IMR-90 (cell line): ENCODE results near the gene PRKAG3. TPM values are rescaled to one million over a fixed set of nuclear protein-coding genes. Genes with fewer than 3 reads are reported as not detected.

Experiments
- ATAC-seq: fragments of 200-7000 bp; cut with Tn5 transposase; 2 replicates; pipeline ENCODE4 v1.9.1; 2020; ENCODE audit warnings: low read depth, mild to moderate bottlenecking, moderate library complexity
- BruUV-seq: library from RNA; stranded (reverse); fragments of 400-500 nt; replicated peaks from 2 replicates; lab custom pipeline; 2021; lab: Mats Ljungman, UMichigan
- CTCF ChIA-PET: fragments of 300-600 bp; formaldehyde crosslinking; extraction: SDS; loops from one replicate; lab custom pipeline; 2021; ENCODE audit warnings: antibody characterized with exemption; lab: Yijun Ruan, JAX
- POLR2A ChIA-PET: fragments of 300-600 bp; sonication (Branson Sonifier 250); formaldehyde crosslinking; loops from one replicate; lab custom pipeline; 2022; ENCODE audit warnings: antibody characterized with exemption; ENCODE audit not compliant: unreplicated experiment; lab: Charles Lee
- DNase-seq: peaks from one replicate; pipeline ENCODE4 v3.0.0; 2013
- H2AFZ ChIP-seq: replicated peaks from 2 replicates; pipeline ENCODE3; 2013; ENCODE audit warnings: low read length, mild to moderate bottlenecking; ENCODE audit not compliant: poor library complexity
- H2AK5ac ChIP-seq: 2 replicates; pipeline ENCODE4 v1.6.1; 2013; ENCODE audit warnings: low read depth, low read length, inconsistent platforms
- H2AK9ac ChIP-seq: replicated peaks from 2 replicates; pipeline ENCODE3; 2013; ENCODE audit warnings: mild to moderate bottlenecking, low read depth, low read length, moderate library complexity; ENCODE audit not compliant: poor library complexity
- H2BK120ac ChIP-seq: 2 replicates; pipeline ENCODE4 v1.6.1; 2013; ENCODE audit warnings: low read depth, low read length, inconsistent platforms
- H2BK15ac ChIP-seq: 3 replicates; pipeline ENCODE4 v1.6.1; 2013; ENCODE audit warnings: low read depth, low read length, inconsistent platforms
- H2BK20ac ChIP-seq: 2 replicates; pipeline ENCODE4 v1.6.1; 2013; ENCODE audit warnings: low read depth, mild to moderate bottlenecking, inconsistent platforms, low read length, moderate library complexity
- H2BK5ac ChIP-seq: 2 replicates; pipeline ENCODE4 v1.6.1; 2013; ENCODE audit warnings: mild to moderate bottlenecking, low read depth, low read length, inconsistent platforms; ENCODE audit not compliant: poor library complexity, severe bottlenecking
- H3K14ac ChIP-seq: replicated peaks from 2 replicates; pipeline ENCODE4 v1.6.1; 2013; ENCODE audit warnings: low read depth, low read length, inconsistent platforms
- H3K18ac ChIP-seq: 2 replicates; pipeline ENCODE4 v1.6.1; 2013; ENCODE audit warnings: low read depth, low read length, control low read depth
- H3K23ac ChIP-seq: 2 replicates; pipeline ENCODE4 v1.6.1; 2013; ENCODE audit warnings: low read depth, low read length, inconsistent platforms
- H3K27ac ChIP-seq: 2 replicates; pipeline ENCODE4 v1.5.1; 2013; ENCODE audit warnings: mild to moderate bottlenecking, control low read depth, low read length; ENCODE audit not compliant: insufficient read depth
- H3K27me3 ChIP-seq: 2 replicates; pipeline ENCODE4 v1.6.1; 2013; ENCODE audit warnings: low read length; ENCODE audit not compliant: control insufficient read depth, insufficient read depth
- H3K36me3 ChIP-seq: 2 replicates; pipeline ENCODE4 v1.6.1; 2013; ENCODE audit warnings: low read length, mixed read lengths; ENCODE audit not compliant: control insufficient read depth, insufficient read depth
- H3K4ac ChIP-seq: 2 replicates; pipeline ENCODE4 v1.6.1; 2013; ENCODE audit warnings: low read depth, low read length, inconsistent platforms
- H3K4me1 ChIP-seq: 2 replicates; pipeline ENCODE4 v1.6.1; 2013; ENCODE audit warnings: low read length, mixed read lengths; ENCODE audit not compliant: control insufficient read depth, insufficient read depth
- H3K4me2 ChIP-seq: 2 replicates; pipeline ENCODE4 v1.6.1; 2013; ENCODE audit warnings: low read depth, mild to moderate bottlenecking, control low read depth, low read length, moderate library complexity
- H3K4me3 ChIP-seq: 2 replicates; pipeline ENCODE4 v1.5.1; 2013; ENCODE audit warnings: low read depth, mild to moderate bottlenecking, control low read depth, low read length, moderate library complexity; ENCODE audit not compliant: insufficient read depth
- H3K56ac ChIP-seq: 2 replicates; pipeline ENCODE4 v1.6.1; 2013; ENCODE audit warnings: low read length, inconsistent platforms; ENCODE audit not compliant: insufficient read depth; ENCODE audit errors: extremely low read depth
- H3K79me1 ChIP-seq, 2 experiments: 2 replicates each; pipeline ENCODE4 v1.6.1; 2013; ENCODE audit warnings: low read length in 2 of 2, inconsistent platforms in 1 of 2, low read depth in 1 of 2
- H3K9ac ChIP-seq: 2 replicates; pipeline ENCODE4 v1.6.1; 2013; ENCODE audit warnings: low read depth, low read length, control low read depth
- H3K9me1 ChIP-seq: 2 replicates; pipeline ENCODE4 v1.6.1; 2013; ENCODE audit warnings: low read length, inconsistent platforms; ENCODE audit not compliant: insufficient read depth
- H3K9me3 ChIP-seq: 2 replicates; pipeline ENCODE4 v1.6.1; 2013; ENCODE audit warnings: low read length; ENCODE audit not compliant: control insufficient read depth, insufficient read depth
- H4K20me1 ChIP-seq: 2 replicates; pipeline ENCODE4 v1.6.1; 2013; ENCODE audit warnings: low read length, inconsistent platforms; ENCODE audit not compliant: insufficient read depth
- H4K5ac ChIP-seq: 2 replicates; pipeline ENCODE4 v1.6.1; 2013; ENCODE audit warnings: mild to moderate bottlenecking, low read depth, low read length, control low read depth
- H4K8ac ChIP-seq, 2 experiments: 2 replicates each; pipeline ENCODE4 v1.6.1; 2013; ENCODE audit warnings: low read depth in 2 of 2, low read length in 2 of 2, control low read depth in 1 of 2, inconsistent platforms in 1 of 2
- H4K91ac ChIP-seq: 2 replicates; pipeline ENCODE4 v1.6.1; 2013; ENCODE audit warnings: low read depth, low read length, inconsistent platforms; ENCODE audit not compliant: insufficient read depth
- BHLHE40 ChIP-seq: fragments of 150-350 bp; IDR thresholded peaks from 2 replicates; pipeline ENCODE4 v1.6.1; 2016; ENCODE audit warnings: mild to moderate bottlenecking, low read depth, low read length
- CEBPB ChIP-seq: IDR thresholded peaks from 2 replicates; pipeline ENCODE4 v1.6.1; 2012; ENCODE audit warnings: low read depth, low read length, improper control_type of control experiment
- CHD1 ChIP-seq: IDR thresholded peaks from 2 replicates; pipeline ENCODE4 v1.6.1; 2012; ENCODE audit warnings: low read depth, low read length, improper control_type of control experiment
- CTCF ChIP-seq: conservative IDR thresholded peaks from 2 replicates; pipeline ENCODE4 v1.5.1; 2012; ENCODE audit warnings: mild to moderate bottlenecking, low read depth, low read length, improper control_type of control experiment
- MAFK ChIP-seq: IDR thresholded peaks from 2 replicates; pipeline ENCODE4 v1.6.1; 2012; ENCODE audit warnings: low read depth, low read length, improper control_type of control experiment
- MXI1 ChIP-seq: IDR thresholded peaks from 2 replicates; pipeline ENCODE4 v1.6.1; 2012; ENCODE audit warnings: low read depth, mild to moderate bottlenecking, low read length, moderate library complexity, borderline replicate concordance
- NFE2L2 ChIP-seq: fragments of 150-350 bp; IDR thresholded peaks from 2 replicates; pipeline ENCODE4 v1.6.1; 2016; ENCODE audit warnings: low read depth, mild to moderate bottlenecking, low read length
- RCOR1 ChIP-seq: IDR thresholded peaks from 2 replicates; pipeline ENCODE4 v1.6.1; 2012; ENCODE audit warnings: mild to moderate bottlenecking, low read length, improper control_type of control experiment; ENCODE audit not compliant: insufficient replicate concordance
- RFX5 ChIP-seq: IDR thresholded peaks from 2 replicates; pipeline ENCODE4 v1.8.0; 2012; ENCODE audit warnings: low read depth, mild to moderate bottlenecking, low read length, moderate library complexity
- USF2 ChIP-seq: fragments of 150-350 bp; IDR thresholded peaks from 2 replicates; pipeline ENCODE4 v1.6.1; 2017; ENCODE audit warnings: mild to moderate bottlenecking, antibody characterized with exemption, low read length, low read depth
- WGBS, 2 experiments: methylation state at CpG; one replicate each; pipeline versions ENCODE4 v1.1.5 to v1.1.7; 2013; ENCODE audit warnings: missing lambda C conversion rate in 2 of 2; ENCODE audit not compliant: insufficient read length in 1 of 2; ENCODE audit errors: extremely low coverage in 2 of 2; 5-methylcytosine and 5-hydroxymethylcytosine counted together
- dilution Hi-C: fragments of 300-500 bp; cut with HindIII; formaldehyde crosslinking; loops from one replicate; pipeline ENCODE4 v1.14.3; 2018; ENCODE audit warnings: low sequenced_read_pairs; ENCODE audit not compliant: unreplicated experiment
- in situ Hi-C: fragments of 300-500 bp; cut with MboI; formaldehyde crosslinking; loops from 3 replicates; pipeline ENCODE4 v1.14.3; 2019; ENCODE audit warnings: low sequenced_read_pairs, inconsistent platforms, mixed read lengths
- intact Hi-C: fragments of 100-400 bp; cut with micrococcal nuclease; formaldehyde crosslinking; loops from 2 replicates; pipeline ENCODE4 v1.10.0; 2022
- polyA plus RNA-seq, 3 experiments: library from polyadenylated mRNA; depleted of rRNA; stranded (reverse); fragments of >200 nt; gene quantifications; 2 replicates each; pipeline ENCODE4 v1.2.3, GENCODE V29; 2012; ENCODE audit warnings: low replicate concordance in 1 of 3
- total RNA-seq: library from RNA; depleted of rRNA; stranded (reverse); fragments of >200 nt; gene quantifications from 2 replicates; pipeline ENCODE4 v1.2.3, GENCODE V29; 2012

Gene PRKAG3
- total and polyA plus RNA-seq, 2 of the 4 experiments (the other 2 are of a cell fraction) = not detected

GRCh38 chr2:218804817-218805216 is 26.8 kb downstream of the PRKAG3 start:
- Histone ChIP-seq H3K4me3 (no peak overlapping the region), H3K9me3 (no peaks in the 10 kb centered on the region), H4K5ac (no peak overlapping the region), H3K27ac (no peak overlapping the region), H2BK120ac (no peak overlapping the region), H3K23ac (no peak overlapping the region), H4K8ac (no peak overlapping the region), H3K4me2 (no peak overlapping the region), H2BK15ac (no peak overlapping the region), H4K91ac (no peak overlapping the region), H3K27me3 (no peaks in the 10 kb centered on the region), H3K14ac (no peak overlapping the region), H2AFZ (no peak overlapping the region), H3K9ac (no peak overlapping the region), H4K20me1 (no peaks in the 10 kb centered on the region), H3K36me3 (no peaks in the 10 kb centered on the region), H3K4me1 (peaks cover 3% of the 10 kb centered on the region), H2AK9ac (no peak overlapping the region), H3K18ac (no peak overlapping the region), H2BK20ac (no peak overlapping the region), H3K79me1 (no peaks in the 10 kb centered on the region; a peak in 1 of 4 replicates), H2AK5ac (no peak overlapping the region), H3K9me1 (peaks cover 5% of the 10 kb centered on the region; the same call in 1 of the 2 replicates), H2BK5ac (no peak overlapping the region), H3K56ac (no peak overlapping the region), H3K4ac (no peak overlapping the region)
- no TSS peak for BruUV-seq
- WGBS, 2 experiments = no CpG with 5 or more reads among the region's 1 CpG
- in situ Hi-C loops (no loop called here), intact Hi-C loops (loop anchor here (5.0 kb wide), 1 partner anchor 73 kb away; no protein-coding TSS in a partner anchor), dilution Hi-C loops (no loop called here)
- ChIA-PET POLR2A (no interaction called here), CTCF (no interaction called here)
- ATAC-seq = no peak
- DNase-seq = no peak
- TF ChIP-seq MAFK (no peak), RFX5 (no peak), MXI1 (no peak), CTCF (no peak), CHD1 (no peak), BHLHE40 (no peak), NFE2L2 (no peak), USF2 (no peak), CEBPB (no peak), RCOR1 (no peak)
